ES-I3 (cell line): Measurements from ENCODE around the gene GAREM1.

ENCODE experiments used
- H3K36me3 ChIP-seq: 2 replicates; pipeline ENCODE4 v1.6.1; 2013; ENCODE audit warnings: mild to moderate bottlenecking, low read length, control low read depth, moderate library complexity; ENCODE audit not compliant: insufficient read depth
- H3K4me1 ChIP-seq: 2 replicates; pipeline ENCODE4 v1.6.1; 2013; ENCODE audit warnings: mild to moderate bottlenecking, control low read depth, low read length; ENCODE audit not compliant: insufficient read depth
- H3K9ac ChIP-seq: 2 replicates; pipeline ENCODE4 v1.6.1; 2013; ENCODE audit warnings: low read depth, mild to moderate bottlenecking, low read length, moderate library complexity
- H3K9me3 ChIP-seq: 2 replicates; pipeline ENCODE4 v1.6.1; 2013; ENCODE audit warnings: mild to moderate bottlenecking, low read length, moderate library complexity; ENCODE audit not compliant: control insufficient read depth, insufficient read depth

The GAREM1 gene

DNA sequence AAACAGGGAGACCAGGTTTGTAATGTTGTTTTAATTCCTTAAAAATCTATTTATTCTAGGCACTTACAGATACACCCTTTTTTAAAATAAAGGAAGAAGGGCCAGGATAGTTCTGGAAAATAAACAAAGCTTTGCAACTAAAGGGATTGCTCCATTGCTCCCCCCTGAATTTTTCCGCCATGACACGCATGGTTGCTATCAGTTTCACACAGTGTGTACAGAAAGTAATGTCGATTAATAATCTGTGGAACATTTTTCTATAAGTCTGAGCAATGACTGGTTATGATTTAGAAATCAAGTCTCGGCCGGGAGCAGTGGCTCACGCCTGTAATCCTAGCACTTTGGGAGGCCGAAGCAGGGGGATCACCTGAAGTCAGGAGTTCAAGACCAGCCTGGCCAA, 90.8 kb downstream of the GAREM1 start:
- Histone ChIP-seq H3K9me3 (no peaks in the 10 kb centered on the region), H3K4me1 (no peaks in the 10 kb centered on the region; the same call in 1 of the 2 replicates), H3K36me3 (no peaks in the 10 kb centered on the region), H3K9ac (no peak overlapping the region)

DNA sequence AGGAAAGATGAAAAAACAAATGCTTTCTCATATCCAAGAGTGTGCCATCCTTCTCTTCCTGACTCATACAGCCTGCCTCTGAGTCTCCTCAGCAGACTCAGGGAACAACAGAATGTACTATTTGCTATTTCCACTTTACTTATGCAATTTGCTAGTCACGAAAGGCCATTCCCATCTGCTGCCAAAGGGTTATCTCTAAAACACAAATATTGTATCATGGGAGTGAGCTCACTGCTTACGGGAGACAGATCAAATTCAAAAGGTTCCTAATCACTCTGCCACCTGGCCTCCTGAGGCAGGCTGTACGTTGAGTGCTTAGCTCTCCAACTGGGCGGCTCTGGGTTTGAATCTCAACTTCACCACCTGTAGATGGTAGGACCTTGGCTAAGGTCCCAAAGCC, 92.0 kb downstream of the GAREM1 start:
- Histone ChIP-seq H3K9ac (no peak overlapping the region), H3K36me3 (no peaks in the 10 kb centered on the region), H3K4me1 (no peaks in the 10 kb centered on the region; the same call in 1 of the 2 replicates), H3K9me3 (no peaks in the 10 kb centered on the region)

DNA sequence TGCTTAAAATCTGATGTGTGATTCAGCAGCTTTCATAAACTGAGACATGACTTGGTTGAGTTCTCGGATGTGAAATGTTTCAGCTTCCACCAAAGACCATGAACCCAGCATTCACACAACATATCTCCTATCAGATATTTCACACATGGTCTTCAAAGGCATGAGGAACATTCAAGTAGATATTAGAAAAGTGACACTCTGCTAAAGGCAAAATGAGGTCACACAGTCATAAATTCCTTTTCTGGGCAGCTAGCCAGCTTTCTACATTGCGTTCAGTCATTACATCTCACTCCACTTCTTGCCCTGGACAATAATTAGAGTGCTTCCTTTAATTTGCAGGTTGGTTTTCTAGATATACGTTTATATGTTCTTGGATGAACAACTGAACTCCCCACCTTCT, 96.7 kb downstream of the GAREM1 start:
- Histone ChIP-seq H3K9me3 (no peaks in the 10 kb centered on the region), H3K36me3 (no peaks in the 10 kb centered on the region), H3K9ac (no peak overlapping the region), H3K4me1 (no peaks in the 10 kb centered on the region)

DNA sequence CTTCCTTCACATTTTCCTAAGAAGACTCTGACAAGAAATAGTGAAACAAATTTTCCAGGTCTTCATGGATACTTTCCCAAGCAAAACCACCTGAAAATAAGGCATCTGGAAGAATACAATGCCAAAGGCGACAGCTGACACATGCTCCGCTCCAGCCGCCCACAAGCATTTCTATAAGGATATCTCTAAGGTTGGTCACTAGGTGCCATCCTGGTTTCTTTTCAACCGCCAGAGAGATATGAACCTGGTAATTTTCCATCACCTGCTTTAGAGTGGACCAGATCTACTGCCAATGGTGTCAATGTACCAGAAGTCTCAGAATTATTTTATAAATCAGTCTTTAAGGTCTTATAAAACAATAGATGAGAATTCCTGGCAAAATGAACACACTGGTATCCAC, 97.2 kb downstream of the GAREM1 start:
- H3K4me1 ChIP-seq = no peaks in the 10 kb centered on the region
- H3K9me3 ChIP-seq = no peaks in the 10 kb centered on the region
- no peaks in the 10 kb centered on the region for H3K36me3 ChIP-seq
- H3K9ac ChIP-seq = no peak overlapping the region

DNA sequence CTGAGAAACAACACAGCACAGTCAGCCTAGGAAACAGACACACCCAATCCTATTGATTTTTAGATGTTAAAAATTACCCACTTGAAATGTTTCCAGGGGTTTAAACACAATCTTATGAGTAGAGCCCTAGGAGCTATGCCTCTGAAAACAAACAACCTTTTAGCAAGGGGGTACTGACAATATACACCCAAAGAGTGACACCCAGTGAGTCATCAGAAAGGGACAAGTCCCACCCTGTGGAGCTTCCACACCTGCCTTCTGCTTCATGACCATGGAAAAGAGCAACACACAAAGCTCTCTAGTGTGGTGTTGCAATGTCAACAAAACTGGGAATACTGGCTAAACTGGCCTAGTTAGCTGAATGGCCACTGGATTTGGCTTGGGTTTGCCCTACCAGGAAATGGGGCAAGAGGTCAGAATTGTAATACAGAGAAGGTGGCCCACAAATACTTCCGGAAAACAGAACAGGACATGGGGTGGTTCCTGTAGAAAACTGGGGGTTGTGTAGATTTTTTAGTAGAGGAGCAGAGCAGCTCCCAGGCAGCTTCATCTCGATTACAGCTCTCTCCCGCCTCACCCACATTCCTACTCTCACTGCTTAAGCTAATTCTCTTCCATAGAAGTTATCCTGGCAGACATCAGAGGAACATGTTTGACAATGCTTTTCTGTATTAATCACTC, 98.2 kb downstream of the GAREM1 start:
- no peaks in the 10 kb centered on the region for H3K4me1 ChIP-seq
- no peak overlapping the region for H3K9ac ChIP-seq
- no peaks in the 10 kb centered on the region for H3K36me3 ChIP-seq
- H3K9me3 ChIP-seq = no peaks in the 10 kb centered on the region

DNA sequence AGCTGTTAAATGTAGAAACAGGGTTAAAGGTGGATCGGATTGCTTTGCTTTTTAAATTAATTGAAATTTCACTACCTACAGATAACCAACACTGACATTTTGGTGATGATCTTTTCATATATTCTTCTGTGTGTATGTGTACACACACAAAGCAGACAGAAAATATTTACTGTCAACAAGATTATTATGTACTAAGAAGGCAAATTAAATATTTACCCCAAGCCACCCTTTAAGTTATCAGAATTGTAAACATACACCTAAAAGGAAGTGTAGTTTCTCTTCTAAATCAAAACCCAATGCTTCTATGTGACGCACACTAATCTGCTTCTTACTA, 98.7 kb downstream of the GAREM1 start:
- Histone ChIP-seq H3K4me1 (no peaks in the 10 kb centered on the region), H3K9ac (no peak overlapping the region), H3K36me3 (no peaks in the 10 kb centered on the region), H3K9me3 (no peaks in the 10 kb centered on the region)

DNA sequence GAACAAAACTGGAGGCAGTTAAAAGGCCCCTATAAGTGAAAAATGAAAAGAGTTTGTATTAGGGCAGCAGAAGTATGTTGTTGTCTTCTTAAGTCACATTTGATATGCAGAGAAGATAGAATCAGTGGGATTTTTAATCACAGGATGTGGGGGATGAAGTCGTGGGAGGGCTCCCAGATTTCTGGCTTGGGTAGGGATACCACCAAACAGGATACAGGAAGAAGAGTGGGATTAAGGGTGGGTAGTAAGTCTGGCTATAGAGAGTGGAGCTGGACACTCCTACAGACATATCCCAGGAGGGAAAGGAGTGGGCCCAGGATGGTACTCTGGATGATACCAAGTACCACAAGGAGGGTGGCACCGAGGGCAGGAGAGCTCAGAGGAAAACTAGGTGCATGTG, 99.3 kb downstream of the GAREM1 start:
- H3K4me1 ChIP-seq = no peaks in the 10 kb centered on the region
- H3K36me3 ChIP-seq = no peaks in the 10 kb centered on the region
- H3K9ac ChIP-seq = no peak overlapping the region
- no peaks in the 10 kb centered on the region for H3K9me3 ChIP-seq

DNA sequence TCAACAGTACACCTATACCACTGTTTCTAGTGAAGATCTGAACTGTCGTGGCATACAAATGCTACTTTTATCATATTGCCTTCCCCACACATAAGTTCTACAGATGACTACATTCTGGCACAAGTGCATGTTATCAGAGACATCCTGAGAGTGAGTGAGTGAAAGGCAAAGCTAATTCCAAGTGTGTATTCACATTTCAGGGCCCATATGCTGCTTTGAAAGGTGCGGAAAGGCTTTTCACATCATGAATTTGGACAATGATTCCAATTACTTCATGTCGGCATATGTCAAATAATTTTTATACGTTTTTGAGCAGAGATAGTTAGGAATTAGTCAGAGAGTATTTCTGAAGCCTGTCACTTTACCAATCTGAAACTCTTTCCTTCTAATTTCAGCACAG, 101.7 kb downstream of the GAREM1 start:
- H3K4me1 ChIP-seq = no peaks in the 10 kb centered on the region
- no peak overlapping the region for H3K9ac ChIP-seq

DNA sequence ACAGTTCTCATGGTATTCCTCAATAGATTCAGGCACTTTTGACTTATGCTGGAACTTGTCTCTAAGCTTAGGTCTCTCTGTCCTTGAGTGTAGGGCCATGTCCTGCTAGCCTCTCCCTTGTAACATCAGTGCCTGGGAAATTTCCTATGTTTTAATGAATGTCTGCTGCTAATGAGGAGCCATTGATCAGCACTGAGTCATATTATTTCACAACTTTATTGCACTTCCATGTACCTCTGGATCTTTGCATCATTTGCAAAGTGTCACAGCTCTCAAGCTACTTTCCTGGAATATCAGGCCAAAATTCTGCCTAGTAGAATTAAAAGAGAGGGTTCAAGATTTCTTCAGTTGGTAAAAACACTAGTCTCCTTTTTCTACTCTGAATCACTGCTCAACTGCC, 102.5 kb downstream of the GAREM1 start:
- Histone ChIP-seq H3K9me3 (no peaks in the 10 kb centered on the region), H3K9ac (no peak overlapping the region), H3K4me1 (no peaks in the 10 kb centered on the region), H3K36me3 (no peaks in the 10 kb centered on the region)

More for the DNA sequence above, 101.7 kb downstream of the GAREM1 start:
- no peaks in the 10 kb centered on the region for H3K36me3 ChIP-seq
- H3K9me3 ChIP-seq = no peaks in the 10 kb centered on the region

DNA sequence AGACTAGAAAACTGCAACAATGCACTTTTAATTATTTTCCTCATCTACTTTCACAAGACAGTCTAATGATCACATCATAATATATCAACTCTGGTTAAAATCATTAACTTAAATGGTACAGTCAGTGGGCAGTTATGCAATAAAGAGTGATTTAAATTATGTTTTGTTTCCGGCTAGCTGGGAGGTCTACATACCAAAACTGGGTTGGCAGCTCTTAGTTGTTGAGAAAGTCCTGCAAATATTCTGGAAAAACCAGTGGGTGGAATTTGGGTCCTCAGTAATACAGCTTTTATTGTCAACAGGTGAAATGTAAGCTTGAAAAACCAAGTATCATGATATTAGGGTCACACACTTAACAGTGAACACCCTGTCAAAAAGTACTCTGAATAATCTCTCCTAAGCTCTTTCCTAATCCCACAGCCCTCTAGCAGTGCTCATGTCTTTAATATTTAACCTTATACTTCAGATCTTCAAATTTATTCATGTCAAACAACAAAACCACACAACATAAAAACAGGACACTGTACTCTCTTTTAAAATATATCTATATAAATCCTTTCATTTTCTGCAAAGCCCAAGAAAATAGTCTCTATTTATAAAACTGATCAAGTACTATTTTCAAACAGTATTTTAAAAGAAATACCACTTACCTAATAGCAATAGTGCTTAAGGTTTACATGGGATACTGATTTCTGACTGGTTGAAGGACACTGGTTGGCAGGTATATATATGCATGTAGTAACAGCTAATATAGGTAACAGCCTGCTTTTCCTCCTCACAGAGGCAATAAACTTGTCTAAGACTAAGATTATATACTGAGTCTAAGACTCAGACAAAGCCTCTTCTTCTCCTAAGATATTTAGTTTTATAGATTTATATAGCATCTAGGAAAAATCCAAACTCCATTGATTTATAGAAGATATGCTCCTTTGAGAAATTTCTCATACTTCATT, 103.8 kb downstream of the GAREM1 start:
- Histone ChIP-seq H3K4me1 (no peaks in the 10 kb centered on the region), H3K36me3 (no peaks in the 10 kb centered on the region), H3K9ac (no peak overlapping the region), H3K9me3 (no peaks in the 10 kb centered on the region)

DNA sequence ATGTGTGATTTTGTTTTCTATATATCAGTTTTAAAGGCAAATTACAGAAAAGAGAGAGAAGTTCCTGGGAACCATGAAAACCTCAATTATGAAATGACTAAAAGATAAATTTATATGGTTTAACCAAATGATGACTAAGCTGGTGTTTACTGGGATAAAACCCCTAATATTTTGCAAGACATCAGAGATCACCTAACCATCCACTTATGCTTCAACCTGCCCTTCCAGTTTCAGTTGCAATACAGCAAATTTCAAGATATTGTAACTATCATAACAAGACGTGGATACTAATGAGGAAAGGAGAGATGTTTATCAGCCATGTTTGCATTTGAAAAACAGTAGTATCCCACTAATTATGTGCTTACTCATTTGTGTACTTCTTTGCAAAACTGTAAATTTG, 108.2 kb downstream of the GAREM1 start:
- Histone ChIP-seq H3K9ac (no peak overlapping the region), H3K9me3 (no peaks in the 10 kb centered on the region), H3K4me1 (peaks cover 5% of the 10 kb centered on the region; the same call in 1 of the 2 replicates), H3K36me3 (no peaks in the 10 kb centered on the region)

DNA sequence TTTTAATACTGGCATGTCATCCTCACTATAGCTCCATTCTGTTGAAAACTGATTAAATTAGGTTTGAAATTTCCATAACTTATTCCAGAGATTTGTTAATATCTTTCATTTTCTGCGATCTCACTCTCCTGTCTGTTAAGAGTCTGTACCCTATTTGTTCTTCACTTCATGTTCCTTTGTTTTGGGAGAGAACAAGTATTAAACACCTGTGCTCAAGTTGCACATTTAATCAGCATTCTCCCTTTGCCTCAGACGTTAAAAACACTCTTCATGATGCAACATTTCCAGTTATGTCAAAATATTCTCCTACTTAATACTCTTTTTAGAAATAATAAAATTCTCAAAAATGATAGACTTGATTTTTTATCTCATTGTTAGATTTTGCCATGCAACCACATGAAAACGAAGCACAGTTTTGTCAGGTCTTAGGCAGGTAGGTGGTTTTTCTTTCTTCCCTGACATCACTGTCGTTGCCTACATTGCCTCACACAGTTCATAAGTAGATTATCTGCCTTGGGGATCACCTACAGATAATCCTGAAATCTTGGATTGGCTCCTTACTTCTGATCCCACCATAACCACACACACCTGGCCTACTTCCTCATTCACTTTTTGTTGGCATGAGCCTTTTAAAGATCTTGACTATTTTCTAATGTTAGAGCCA, 109.9 kb downstream of the GAREM1 start:
- H3K9me3 ChIP-seq = no peaks in the 10 kb centered on the region

DNA sequence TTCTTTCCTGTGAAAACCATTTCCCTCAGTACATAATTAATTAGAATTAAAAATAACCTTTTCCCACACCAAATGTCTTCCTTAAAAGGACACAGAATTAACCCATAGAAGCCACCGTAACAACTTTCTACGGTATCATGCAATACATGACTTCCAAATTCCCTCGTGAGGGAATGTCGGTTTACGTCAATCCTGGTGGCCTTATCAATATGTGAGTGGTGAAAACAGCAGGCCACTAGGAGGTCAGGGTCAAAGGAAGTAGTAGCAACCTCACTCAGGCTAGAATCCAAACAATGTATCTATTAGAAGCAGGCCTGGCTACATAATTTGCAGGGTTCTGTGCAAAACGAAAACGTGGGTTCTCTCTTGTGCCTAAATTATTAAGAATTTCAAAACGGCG, 112.2 kb downstream of the GAREM1 start:
- no peaks in the 10 kb centered on the region for H3K9me3 ChIP-seq

More for the DNA sequence above, 109.9 kb downstream of the GAREM1 start:
- H3K4me1 ChIP-seq = peaks cover 5% of the 10 kb centered on the region; the same call in 1 of the 2 replicates
- no peak overlapping the region for H3K9ac ChIP-seq
- no peaks in the 10 kb centered on the region for H3K36me3 ChIP-seq

DNA sequence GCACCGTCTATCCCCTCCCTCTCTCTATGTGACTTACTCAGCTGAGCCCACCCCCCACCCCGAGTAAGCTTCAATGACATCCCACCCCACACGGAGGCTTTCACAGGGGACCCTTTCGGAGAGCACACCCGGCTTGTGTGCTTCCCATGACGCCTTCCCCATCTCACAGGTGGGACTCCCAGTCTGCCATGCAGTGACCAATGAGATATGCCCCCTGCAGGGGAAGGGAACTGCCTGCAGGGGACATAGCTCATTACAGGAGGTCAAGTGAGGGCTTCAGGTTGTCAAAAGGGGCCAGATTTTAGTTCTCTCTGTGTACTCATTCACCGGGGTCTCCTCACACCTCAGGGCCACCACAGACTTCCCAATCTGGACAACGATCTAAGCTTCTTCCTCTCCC, 112.6 kb downstream of the GAREM1 start:
- no peaks in the 10 kb centered on the region for H3K36me3 ChIP-seq
- no peaks in the 10 kb centered on the region for H3K9me3 ChIP-seq
- no peak overlapping the region for H3K9ac ChIP-seq
- peaks cover 5% of the 10 kb centered on the region; the same call in 1 of the 2 replicates for H3K4me1 ChIP-seq

More for the DNA sequence above, 112.2 kb downstream of the GAREM1 start:
- Histone ChIP-seq H3K4me1 (peaks cover 5% of the 10 kb centered on the region; the same call in 1 of the 2 replicates), H3K36me3 (no peaks in the 10 kb centered on the region), H3K9ac (no peak overlapping the region)
